GM19372 (cell line): ENCODE results near the gene MAGIX.
A peak's percentile ranks its signal among the peaks of the same experiment; 100 is the strongest.
"Not testable (repeated sequence)": the region's sequence is repeated elsewhere in the genome, so short reads cannot be mapped to it uniquely, and the experiment has no call there.

Experiments
- ATAC-seq: cut with Tn5 transposase; IDR thresholded peaks from one replicate; pipeline ENCODE4 v1.9.1; 2021; ENCODE audit warnings: mild to moderate bottlenecking, low read depth, moderate library complexity; ENCODE audit not compliant: unreplicated experiment

Gene MAGIX

GRCh38 chrX:49162620-49163019 lies at the start of gene MAGIX:
Gene MAGIX, plus strand, starts transcription at chrX:49162758. Its CDS starts 132 bp downstream, at chrX:49162890.
- ATAC-seq: no peak

- no peak for ATAC-seq
These were observed 46.5 kb upstream of the MAGIX start for GRCh38 chrX:49116076-49116475.

GRCh38 chrX:49116716-49117115 lies 45.8 kb upstream of the MAGIX start:
- no peak for ATAC-seq

GRCh38 chrX:49117581-49117980 lies 45.0 kb upstream of the MAGIX start:
- ATAC-seq: no peak

GRCh38 chrX:49120091-49120490 lies 42.5 kb upstream of the MAGIX start:
- ATAC-seq: no peak

- no peak for ATAC-seq
These were observed 40.1 kb upstream of the MAGIX start for GRCh38 chrX:49122499-49122898.

GRCh38 chrX:49127742-49128258 lies 34.8 kb upstream of the MAGIX start:
- not testable (repeated sequence) for ATAC-seq

GRCh38 chrX:49129427-49129826 lies 33.1 kb upstream of the MAGIX start:
- no peak for ATAC-seq

- ATAC-seq: not testable (repeated sequence)
These were observed 30.3 kb upstream of the MAGIX start for GRCh38 chrX:49132275-49132674.

GRCh38 chrX:49133759-49134158 lies 28.8 kb upstream of the MAGIX start:
- no peak for ATAC-seq

- ATAC-seq: no peak
These were observed 25.1 kb upstream of the MAGIX start for GRCh38 chrX:49137492-49137891.

- ATAC-seq: no peak
These were observed 22.8 kb upstream of the MAGIX start for GRCh38 chrX:49139713-49140112.

GRCh38 chrX:49142264-49142663 lies 20.3 kb upstream of the MAGIX start:
- ATAC-seq: not testable (repeated sequence)

GRCh38 chrX:49143154-49143553 lies 19.4 kb upstream of the MAGIX start:
- not testable (repeated sequence) for ATAC-seq

- ATAC-seq: no peak
These were observed 15.3 kb upstream of the MAGIX start for GRCh38 chrX:49147282-49147681.

- ATAC-seq: no peak
These were observed 14.6 kb upstream of the MAGIX start for GRCh38 chrX:49147936-49148335.

GRCh38 chrX:49148390-49149100 lies 14.0 kb upstream of the MAGIX start:
- not testable (repeated sequence) for ATAC-seq

GRCh38 chrX:49149291-49149690 lies 13.3 kb upstream of the MAGIX start:
- ATAC-seq: not testable (repeated sequence)

GRCh38 chrX:49153467-49153866 lies 9.1 kb upstream of the MAGIX start:
- ATAC-seq: no peak

GRCh38 chrX:49155243-49155899 lies 7.2 kb upstream of the MAGIX start:
- no peak for ATAC-seq

- peak; percentile 90 for ATAC-seq
These were observed 6.4 kb upstream of the MAGIX start for GRCh38 chrX:49155900-49156837.
